Measurements from ENCODE around the gene ELOF1. TPM values are rescaled to one million over a fixed set of nuclear protein-coding genes. Genes with fewer than 3 reads are reported as not detected.

Gene ELOF1
- total and polyA plus RNA-seq, 2 of the 13 experiments (the other 11 are each of a cell fraction or from before 2014, with no cell fraction given), result 14.5 to 43.2 TPM

DNA sequence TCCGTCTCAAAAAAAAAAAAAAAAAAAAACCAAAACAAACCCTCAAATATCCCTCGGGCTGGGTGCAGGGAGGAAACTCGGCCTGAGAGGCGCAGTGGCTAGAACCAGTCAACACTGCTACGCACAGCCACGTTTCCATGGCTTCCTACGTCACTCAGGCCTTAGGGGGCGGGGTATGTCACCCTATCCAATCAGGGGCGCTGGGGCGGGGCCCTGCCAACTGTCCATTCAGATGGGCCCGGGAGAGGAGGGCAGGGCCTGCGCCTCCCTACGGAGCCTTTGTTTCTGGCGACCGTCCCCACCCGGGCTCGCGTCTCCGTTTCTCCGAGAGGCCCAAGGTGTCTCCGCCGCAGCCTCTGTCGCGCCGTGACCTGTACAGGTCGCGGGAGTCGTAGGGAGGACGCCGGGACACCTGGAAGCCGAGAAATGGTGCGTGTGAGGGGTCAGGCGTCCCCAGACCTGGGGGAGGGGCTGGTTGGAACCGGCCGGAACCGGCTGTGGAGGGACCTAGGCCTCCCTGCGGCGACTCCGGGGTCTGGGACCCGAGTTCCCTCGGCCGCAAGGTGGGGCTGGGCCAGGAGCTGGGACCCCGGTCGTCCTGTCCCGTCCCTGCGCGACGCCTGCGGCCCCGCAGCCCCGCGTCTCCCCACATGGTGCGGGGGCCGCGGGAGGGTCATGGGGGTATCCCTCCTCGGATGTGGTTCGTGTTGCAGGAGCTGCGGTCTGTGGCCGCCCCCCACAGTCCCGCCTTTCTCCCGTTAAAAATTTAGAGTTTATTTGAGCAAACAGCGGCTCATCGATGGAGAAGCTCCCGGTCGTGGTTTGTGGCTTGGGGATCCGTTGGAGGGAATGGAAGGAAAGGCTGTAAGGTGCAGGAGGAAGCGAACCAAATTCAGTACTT lies 38.4 kb upstream of the ELOF1 start, which contains the start of gene ZNF627 (continued):
- TF ChIP-seq, protein P1, sequence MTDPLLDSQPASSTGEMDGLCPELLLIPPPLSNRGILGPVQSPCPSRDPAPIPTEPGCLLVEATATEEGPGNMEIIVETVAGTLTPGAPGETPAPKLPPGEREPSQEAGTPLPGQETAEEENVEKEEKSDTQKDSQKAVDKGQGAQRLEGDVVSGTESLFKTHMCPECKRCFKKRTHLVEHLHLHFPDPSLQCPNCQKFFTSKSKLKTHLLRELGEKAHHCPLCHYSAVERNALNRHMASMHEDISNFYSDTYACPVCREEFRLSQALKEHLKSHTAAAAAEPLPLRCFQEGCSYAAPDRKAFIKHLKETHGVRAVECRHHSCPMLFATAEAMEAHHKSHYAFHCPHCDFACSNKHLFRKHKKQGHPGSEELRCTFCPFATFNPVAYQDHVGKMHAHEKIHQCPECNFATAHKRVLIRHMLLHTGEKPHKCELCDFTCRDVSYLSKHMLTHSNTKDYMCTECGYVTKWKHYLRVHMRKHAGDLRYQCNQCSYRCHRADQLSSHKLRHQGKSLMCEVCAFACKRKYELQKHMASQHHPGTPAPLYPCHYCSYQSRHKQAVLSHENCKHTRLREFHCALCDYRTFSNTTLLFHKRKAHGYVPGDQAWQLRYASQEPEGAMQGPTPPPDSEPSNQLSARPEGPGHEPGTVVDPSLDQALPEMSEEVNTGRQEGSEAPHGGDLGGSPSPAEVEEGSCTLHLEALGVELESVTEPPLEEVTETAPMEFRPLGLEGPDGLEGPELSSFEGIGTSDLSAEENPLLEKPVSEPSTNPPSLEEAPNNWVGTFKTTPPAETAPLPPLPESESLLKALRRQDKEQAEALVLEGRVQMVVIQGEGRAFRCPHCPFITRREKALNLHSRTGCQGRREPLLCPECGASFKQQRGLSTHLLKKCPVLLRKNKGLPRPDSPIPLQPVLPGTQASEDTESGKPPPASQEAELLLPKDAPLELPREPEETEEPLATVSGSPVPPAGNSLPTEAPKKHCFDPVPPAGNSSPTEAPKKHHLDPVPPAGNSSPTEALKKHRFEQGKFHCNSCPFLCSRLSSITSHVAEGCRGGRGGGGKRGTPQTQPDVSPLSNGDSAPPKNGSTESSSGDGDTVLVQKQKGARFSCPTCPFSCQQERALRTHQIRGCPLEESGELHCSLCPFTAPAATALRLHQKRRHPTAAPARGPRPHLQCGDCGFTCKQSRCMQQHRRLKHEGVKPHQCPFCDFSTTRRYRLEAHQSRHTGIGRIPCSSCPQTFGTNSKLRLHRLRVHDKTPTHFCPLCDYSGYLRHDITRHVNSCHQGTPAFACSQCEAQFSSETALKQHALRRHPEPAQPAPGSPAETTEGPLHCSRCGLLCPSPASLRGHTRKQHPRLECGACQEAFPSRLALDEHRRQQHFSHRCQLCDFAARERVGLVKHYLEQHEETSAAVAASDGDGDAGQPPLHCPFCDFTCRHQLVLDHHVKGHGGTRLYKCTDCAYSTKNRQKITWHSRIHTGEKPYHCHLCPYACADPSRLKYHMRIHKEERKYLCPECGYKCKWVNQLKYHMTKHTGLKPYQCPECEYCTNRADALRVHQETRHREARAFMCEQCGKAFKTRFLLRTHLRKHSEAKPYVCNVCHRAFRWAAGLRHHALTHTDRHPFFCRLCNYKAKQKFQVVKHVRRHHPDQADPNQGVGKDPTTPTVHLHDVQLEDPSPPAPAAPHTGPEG (CRISPR knock-in tag; IDR thresholded peaks at IDR 0.05), result 0 out of 2 replicates have a peak, but pooled peaks have one; percentile 44
- TF ChIP-seq MYNN (CRISPR knock-in tag; IDR thresholded peaks at IDR 0.05; ENCODE audit: low read depth), result 0 out of 2 replicates have a peak, but pooled peaks have one; percentile 51
- no peak for TF ChIP-seq ZNF644 (CRISPR knock-in tag; IDR thresholded peaks at IDR 0.05; ENCODE audit: low read depth)
- TF ChIP-seq ZFP62 (CRISPR knock-in tag; IDR thresholded peaks at IDR 0.05), result no peak
- TF ChIP-seq, protein P2, sequence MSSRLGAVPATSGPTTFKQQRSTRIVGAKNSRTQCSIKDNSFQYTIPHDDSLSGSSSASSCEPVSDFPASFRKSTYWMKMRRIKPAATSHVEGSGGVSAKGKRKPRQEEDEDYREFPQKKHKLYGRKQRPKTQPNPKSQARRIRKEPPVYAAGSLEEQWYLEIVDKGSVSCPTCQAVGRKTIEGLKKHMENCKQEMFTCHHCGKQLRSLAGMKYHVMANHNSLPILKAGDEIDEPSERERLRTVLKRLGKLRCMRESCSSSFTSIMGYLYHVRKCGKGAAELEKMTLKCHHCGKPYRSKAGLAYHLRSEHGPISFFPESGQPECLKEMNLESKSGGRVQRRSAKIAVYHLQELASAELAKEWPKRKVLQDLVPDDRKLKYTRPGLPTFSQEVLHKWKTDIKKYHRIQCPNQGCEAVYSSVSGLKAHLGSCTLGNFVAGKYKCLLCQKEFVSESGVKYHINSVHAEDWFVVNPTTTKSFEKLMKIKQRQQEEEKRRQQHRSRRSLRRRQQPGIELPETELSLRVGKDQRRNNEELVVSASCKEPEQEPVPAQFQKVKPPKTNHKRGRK (CRISPR knock-in tag; IDR thresholded peaks at IDR 0.05), result no peak
- TF ChIP-seq, protein P3, sequence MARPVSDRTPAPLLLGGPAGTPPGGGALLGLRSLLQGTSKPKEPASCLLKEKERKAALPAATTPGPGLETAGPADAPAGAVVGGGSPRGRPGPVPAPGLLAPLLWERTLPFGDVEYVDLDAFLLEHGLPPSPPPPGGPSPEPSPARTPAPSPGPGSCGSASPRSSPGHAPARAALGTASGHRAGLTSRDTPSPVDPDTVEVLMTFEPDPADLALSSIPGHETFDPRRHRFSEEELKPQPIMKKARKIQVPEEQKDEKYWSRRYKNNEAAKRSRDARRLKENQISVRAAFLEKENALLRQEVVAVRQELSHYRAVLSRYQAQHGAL (CRISPR knock-in tag; IDR thresholded peaks at IDR 0.05; ENCODE audit: not compliant biosample characterization), result no peak
- no peak for TF ChIP-seq FOXM1 (CRISPR knock-in tag; IDR thresholded peaks at IDR 0.05)
- TF ChIP-seq PHF21A (CRISPR knock-in tag; IDR thresholded peaks at IDR 0.05), result no peak
- TF ChIP-seq, protein P4, sequence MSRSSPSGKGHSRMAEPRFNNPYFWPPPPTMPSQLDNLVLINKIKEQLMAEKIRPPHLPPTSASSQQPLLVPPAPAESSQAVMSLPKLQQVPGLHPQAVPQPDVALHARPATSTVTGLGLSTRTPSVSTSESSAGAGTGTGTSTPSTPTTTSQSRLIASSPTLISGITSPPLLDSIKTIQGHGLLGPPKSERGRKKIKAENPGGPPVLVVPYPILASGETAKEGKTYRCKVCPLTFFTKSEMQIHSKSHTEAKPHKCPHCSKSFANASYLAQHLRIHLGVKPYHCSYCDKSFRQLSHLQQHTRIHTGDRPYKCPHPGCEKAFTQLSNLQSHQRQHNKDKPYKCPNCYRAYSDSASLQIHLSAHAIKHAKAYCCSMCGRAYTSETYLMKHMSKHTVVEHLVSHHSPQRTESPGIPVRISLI (CRISPR knock-in tag; IDR thresholded peaks at IDR 0.05; ENCODE audit: borderline replicate concordance), result no peak
- TF ChIP-seq ZNF234 (CRISPR knock-in tag; conservative IDR thresholded peaks at IDR 0.05), result no peak
- TF ChIP-seq ZNF629 (CRISPR knock-in tag; conservative IDR thresholded peaks at IDR 0.05), result 0 out of 2 replicates have a peak, but pooled peaks have one; percentile 26
- TF ChIP-seq, protein P5, sequence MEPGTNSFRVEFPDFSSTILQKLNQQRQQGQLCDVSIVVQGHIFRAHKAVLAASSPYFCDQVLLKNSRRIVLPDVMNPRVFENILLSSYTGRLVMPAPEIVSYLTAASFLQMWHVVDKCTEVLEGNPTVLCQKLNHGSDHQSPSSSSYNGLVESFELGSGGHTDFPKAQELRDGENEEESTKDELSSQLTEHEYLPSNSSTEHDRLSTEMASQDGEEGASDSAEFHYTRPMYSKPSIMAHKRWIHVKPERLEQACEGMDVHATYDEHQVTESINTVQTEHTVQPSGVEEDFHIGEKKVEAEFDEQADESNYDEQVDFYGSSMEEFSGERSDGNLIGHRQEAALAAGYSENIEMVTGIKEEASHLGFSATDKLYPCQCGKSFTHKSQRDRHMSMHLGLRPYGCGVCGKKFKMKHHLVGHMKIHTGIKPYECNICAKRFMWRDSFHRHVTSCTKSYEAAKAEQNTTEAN (CRISPR knock-in tag; conservative IDR thresholded peaks at IDR 0.05), result peak; percentile 18; the same call in 1 of the 2 replicates
- 0 out of 2 replicates have a peak, but pooled peaks have one; percentile 14 for TF ChIP-seq NR2F2 (IDR thresholded peaks at IDR 0.05; ENCODE audit: borderline replicate concordance, low read depth)
- peak; percentile 88 for TF ChIP-seq ZNF781 (CRISPR knock-in tag; IDR thresholded peaks at IDR 0.05; ENCODE audit: borderline replicate concordance, not compliant biosample characterization)
- no peak for TF ChIP-seq THYN1 (CRISPR knock-in tag; IDR thresholded peaks at IDR 0.05; ENCODE audit: borderline replicate concordance, low read depth)
- TF ChIP-seq ZNF253 (CRISPR knock-in tag; IDR thresholded peaks at IDR 0.05; ENCODE audit: borderline replicate concordance), result peak; percentile 67; the same call in 1 of the 2 replicates
